Dendritic cell treated with granulocyte-macrophage colony-stimulating factor and Interleukin-4, amounts not matched to agents 40 ng/mL and 50 ng/mL, for 4 days (primary cell): Measurements from ENCODE around the gene NOXA1.

ENCODE experiments used
- H3K27ac Mint-ChIP-seq: one replicate; pipeline ENCODE4 v1.8.0; 2022; ENCODE audit warnings: mild to moderate bottlenecking, mixed read lengths
- H3K27me3 Mint-ChIP-seq: one replicate; pipeline ENCODE4 v1.8.0; 2022; ENCODE audit warnings: mild to moderate bottlenecking, mixed read lengths
- H3K36me3 Mint-ChIP-seq: one replicate; pipeline ENCODE4 v1.8.0; 2022; ENCODE audit warnings: low read depth, mixed read lengths
- H3K4me1 Mint-ChIP-seq: one replicate; pipeline ENCODE4 v1.8.0; 2022; ENCODE audit warnings: low read depth, mixed read lengths
- H3K4me3 Mint-ChIP-seq: one replicate; pipeline ENCODE4 v1.8.0; 2022; ENCODE audit warnings: mild to moderate bottlenecking, moderate library complexity, mixed read lengths
- H3K9me3 Mint-ChIP-seq: one replicate; pipeline ENCODE4 v1.8.0; 2022; ENCODE audit warnings: mixed read lengths
- intact Hi-C: fragments of 100-400 bp; cut with micrococcal nuclease; formaldehyde crosslinking; loops from one replicate; pipeline ENCODE4 v1.15.0; 2022

NOXA1 gene

DNA sequence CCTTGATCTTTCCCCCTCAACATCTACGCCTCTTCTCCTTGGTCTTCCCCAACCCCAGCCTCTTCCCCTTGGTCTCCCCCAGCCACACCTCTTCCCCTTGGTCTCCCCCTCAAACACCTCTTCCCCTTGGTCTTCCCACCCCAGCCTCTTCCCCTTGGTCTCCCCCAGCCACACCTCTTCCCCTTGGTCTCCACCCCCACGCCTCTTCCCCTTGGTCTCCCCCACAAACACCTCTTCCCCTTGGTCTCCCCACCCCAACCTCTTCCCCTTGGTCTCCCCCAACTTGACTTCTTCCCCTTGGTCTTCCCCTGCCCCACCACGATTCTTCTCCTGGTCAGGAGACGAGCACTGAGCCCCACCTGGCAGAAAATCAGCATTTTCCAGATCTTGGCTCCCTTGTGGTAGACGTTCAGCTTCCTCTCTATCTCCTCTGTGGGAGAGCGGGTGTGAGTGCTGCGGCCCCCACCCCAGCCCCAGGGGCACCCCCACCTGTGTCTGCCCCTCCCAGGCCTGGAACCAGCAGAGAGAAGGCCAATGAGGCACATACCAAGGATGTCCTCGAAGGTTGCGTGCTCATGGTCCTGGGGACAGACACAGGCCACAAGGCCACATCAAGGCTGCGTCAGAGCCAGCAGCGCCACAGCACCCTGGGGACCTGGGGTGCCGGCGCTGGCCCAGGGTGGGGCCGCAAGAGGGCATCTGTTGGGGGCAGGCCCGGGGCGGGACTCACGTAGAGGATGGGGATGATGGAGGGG, 29.0 kb downstream of the NOXA1 start:
- Mint-ChIP-seq H3K27ac (peak overlapping the region; percentile 98), H3K27me3 (no peaks in the 10 kb centered on the region), H3K36me3 (peaks cover 77% of the 10 kb centered on the region), H3K4me1 (peaks cover 90% of the 10 kb centered on the region), H3K4me3 (no peak overlapping the region), H3K9me3 (no peaks in the 10 kb centered on the region)
- intact Hi-C loops, result no loop called here

DNA sequence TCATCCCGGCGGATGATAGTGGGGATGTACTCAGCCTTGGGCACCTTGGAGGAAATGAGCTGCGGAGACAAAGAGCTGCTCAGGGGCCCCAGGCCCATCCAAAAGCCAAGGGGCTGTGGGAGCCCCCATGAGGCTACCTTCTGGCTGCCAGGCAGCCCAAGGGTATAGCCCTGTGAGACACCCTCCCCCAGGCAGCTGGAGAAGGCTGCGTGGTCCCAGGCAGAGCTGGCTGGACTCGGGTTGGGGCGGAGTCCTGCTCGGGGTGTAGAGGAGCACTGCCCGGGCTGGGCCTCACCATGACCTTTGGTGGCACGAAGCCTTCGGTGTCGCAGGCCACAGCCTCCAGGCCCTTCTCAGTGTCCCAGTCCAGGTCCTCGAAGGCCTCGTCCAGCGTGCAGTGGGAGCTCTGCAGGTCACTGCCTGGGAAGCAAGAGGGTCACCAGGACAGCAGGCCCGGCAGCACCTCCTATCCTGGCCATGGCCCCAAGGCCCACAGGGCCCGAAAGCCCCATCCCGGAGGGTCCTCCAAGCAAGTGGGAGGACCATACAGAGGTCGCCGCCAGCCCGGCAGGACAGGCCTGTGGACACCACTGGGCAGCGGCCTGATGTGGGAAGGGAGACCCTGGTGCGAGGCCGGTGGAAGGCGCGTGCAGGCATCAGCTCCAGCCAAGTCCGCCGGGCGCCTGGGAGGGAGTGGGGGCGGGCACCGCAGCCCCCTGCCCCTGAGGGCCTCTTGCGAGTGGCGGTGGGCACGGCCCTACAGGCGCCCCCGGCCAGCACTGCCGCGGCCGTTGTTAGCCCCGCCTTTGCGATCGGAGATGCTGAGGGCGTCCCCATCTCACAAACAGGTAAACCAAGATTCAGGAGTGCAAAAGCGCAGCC, 29.8 kb downstream of the NOXA1 start:
- Mint-ChIP-seq H3K27ac (peak overlapping the region; percentile 98), H3K4me1 (peaks cover 89% of the 10 kb centered on the region), H3K9me3 (no peaks in the 10 kb centered on the region), H3K36me3 (peaks cover 78% of the 10 kb centered on the region), H3K4me3 (peak overlapping the region; percentile 77), H3K27me3 (peaks cover 2% of the 10 kb centered on the region)
- intact Hi-C loops, result no loop called here

DNA sequence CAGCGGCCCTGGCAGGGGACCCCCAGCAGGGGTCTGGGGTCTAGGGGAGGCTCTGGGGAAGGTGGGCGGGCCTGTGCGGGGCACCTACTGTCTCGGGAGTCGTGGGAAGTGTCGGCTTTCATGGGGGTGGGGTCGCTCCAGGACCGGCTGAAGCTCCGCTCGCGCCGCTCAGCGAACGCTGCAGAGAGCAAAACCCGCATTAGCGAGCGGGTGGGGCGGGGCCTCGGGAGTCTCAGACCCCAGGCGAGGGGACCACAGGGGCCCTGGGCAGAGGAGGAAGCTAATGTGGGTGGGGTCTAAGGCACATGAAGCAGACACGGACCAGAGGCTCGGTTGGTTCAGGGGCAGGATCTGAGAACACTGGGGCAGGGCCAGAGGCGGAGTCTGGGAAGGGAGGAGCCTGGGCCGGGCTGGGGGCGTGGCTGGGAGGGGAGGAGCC, 30.5 kb downstream of the NOXA1 start:
- peak overlapping the region; percentile 98 for H3K27ac Mint-ChIP-seq
- H3K9me3 Mint-ChIP-seq, result no peaks in the 10 kb centered on the region
- H3K4me3 Mint-ChIP-seq, result peak overlapping the region; percentile 77
- peaks cover 2% of the 10 kb centered on the region for H3K27me3 Mint-ChIP-seq
- intact Hi-C loops, result no loop called here
- H3K4me1 Mint-ChIP-seq, result peaks cover 83% of the 10 kb centered on the region
- peaks cover 72% of the 10 kb centered on the region for H3K36me3 Mint-ChIP-seq

DNA sequence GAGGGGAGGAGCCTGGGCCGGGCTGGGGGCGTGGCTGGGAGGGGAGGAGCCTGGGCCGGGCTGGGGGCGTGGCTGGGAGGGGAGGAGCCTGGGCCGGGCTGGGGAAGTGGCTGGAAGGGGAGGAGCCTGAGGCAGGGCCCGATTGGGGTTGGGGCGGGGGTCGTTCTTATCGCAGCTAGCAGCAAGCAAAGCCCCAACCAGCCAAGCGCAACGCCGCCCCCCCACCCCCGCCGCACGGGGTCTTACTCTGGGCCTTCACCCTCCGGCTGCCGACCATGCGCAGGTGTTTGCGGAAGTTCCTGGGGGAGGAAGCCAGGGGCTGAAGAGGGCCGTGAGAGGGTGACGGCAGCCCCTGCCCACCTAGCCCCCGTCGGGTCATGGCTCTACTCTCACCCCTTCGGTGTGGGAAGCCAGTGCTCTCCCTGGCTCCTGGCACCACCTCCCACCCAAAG, 31.0 kb downstream of the NOXA1 start:
- Mint-ChIP-seq H3K4me3 (peak overlapping the region; percentile 84), H3K27me3 (peaks cover 2% of the 10 kb centered on the region), H3K27ac (peak overlapping the region; percentile 98), H3K36me3 (peaks cover 67% of the 10 kb centered on the region), H3K4me1 (peaks cover 78% of the 10 kb centered on the region), H3K9me3 (no peaks in the 10 kb centered on the region)
- intact Hi-C loops, result no loop called here

DNA sequence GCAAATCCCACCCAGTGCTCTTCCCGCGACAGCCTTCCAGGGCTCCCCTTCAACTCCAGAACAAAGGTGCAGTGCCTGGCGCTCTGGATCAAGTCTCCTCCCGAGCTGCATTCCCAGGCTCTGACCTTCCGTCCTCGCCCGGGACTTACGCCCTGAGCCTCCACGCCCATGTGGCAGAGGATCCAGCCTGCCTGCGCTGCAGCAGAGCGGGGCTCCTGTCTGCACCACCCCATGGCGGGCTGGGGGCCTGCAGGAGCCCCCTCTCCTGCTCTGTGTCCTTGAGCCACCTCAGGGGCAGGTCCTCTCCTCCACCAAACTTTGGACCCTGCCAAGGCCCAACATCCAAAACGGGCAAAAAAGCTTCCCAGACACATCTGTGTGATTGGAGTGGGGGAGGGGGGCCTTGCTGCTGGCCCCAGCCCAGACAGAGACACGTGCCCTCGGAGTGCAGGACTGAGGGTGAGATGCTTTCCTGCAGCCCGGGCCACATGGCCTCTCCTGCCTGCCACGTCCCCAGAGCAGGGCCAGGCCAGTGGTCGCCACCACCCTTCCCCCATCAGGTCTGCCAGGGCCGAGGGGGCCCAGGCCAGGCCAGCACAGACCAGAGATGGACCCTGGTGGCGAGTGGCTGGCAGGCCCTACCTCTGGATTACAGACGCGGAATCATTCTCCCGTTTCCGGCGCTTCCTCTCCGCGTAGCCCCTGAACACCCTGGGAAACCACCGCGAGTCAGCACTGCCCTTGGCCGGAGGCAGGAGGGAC, 31.6 kb downstream of the NOXA1 start:
- Mint-ChIP-seq H3K27ac (peak overlapping the region; percentile 98), H3K4me3 (peak overlapping the region; percentile 84)
- intact Hi-C loops, result no loop called here

DNA sequence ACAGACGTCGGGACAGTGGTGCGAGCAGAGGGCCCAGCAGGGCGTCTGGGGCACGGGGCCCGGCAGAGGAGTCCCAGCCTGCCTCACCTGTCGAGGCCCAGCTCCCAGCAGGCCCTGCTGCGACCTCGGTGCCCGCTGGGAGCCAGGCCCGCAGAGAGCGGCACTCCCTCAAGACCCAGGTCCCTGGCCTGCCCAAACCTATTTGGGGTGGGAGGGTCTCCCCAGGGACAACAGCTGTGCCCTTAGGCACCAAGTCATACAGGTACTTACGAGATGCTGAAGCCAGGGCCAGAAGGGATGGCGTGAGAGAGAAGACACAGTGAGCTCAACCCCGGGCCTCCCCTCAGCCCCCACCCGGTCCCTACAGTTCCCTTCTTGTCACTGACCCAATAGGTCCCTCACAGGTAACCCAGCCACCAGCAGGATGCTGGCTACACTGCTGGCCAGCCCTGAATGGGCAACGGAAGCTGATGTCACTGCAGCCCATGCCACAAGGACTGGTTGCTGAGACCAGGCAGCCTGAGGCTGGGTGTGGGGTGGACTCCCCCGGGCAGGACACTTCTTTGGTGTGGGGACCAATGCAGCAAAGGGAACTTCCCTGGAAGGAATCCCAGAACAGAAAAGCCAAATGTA, 32.3 kb downstream of the NOXA1 start:
- no peak overlapping the region for H3K4me3 Mint-ChIP-seq
- H3K27me3 Mint-ChIP-seq, result peaks cover 2% of the 10 kb centered on the region
- H3K9me3 Mint-ChIP-seq, result no peaks in the 10 kb centered on the region
- H3K4me1 Mint-ChIP-seq, result peaks cover 73% of the 10 kb centered on the region
- peak overlapping the region; percentile 45 for H3K27ac Mint-ChIP-seq
- H3K36me3 Mint-ChIP-seq, result peaks cover 55% of the 10 kb centered on the region
- intact Hi-C loops, result no loop called here

More for the DNA sequence above, 31.6 kb downstream of the NOXA1 start:
- Mint-ChIP-seq H3K27me3 (peaks cover 2% of the 10 kb centered on the region), H3K36me3 (peaks cover 61% of the 10 kb centered on the region), H3K9me3 (no peaks in the 10 kb centered on the region), H3K4me1 (peaks cover 75% of the 10 kb centered on the region)

DNA sequence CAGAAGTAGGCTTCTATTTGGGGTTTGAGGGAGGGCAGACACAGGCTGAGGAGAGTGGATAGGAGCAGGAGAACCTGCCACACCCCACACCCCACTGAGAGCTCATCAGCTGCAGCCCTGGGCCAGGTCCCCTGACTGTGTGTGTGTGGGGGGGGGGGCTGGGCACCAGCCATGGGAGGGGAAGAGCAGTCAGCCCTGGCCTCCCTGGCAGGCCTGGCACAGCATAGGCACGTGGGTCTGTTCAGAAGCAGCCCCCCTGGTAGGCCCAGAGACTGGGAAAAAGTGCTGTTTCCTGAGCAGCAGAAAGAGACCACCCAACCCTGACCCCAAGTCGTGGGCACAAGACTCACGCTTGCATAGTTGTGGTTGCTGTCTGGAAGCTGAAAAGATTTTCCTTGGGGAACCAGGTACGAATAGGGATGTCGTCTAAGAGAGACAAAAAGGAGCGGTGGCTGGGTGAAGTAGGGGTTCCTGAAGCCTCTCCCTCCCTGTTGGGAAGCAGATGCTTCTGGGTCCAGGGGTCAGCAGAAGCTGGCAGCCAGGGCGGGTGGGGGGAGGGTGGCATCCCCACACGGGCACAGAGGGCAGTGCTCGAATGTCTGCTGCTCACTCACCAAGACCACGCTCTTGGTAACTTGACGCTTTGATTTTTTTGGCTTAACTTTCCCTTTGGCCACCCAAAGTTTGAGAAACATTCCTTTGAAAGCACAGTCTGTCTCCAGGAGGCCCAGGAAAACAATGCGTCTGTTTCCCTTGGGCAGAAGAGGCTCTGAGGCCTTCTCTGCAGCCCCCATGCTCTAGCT, 33.1 kb downstream of the NOXA1 start:
- peaks cover 55% of the 10 kb centered on the region for H3K36me3 Mint-ChIP-seq
- peak overlapping the region; percentile 45 for H3K27ac Mint-ChIP-seq
- intact Hi-C loops, result no loop called here
- no peaks in the 10 kb centered on the region for H3K9me3 Mint-ChIP-seq
- H3K4me1 Mint-ChIP-seq, result peaks cover 76% of the 10 kb centered on the region
- no peak overlapping the region for H3K4me3 Mint-ChIP-seq
- peaks cover 2% of the 10 kb centered on the region for H3K27me3 Mint-ChIP-seq

DNA sequence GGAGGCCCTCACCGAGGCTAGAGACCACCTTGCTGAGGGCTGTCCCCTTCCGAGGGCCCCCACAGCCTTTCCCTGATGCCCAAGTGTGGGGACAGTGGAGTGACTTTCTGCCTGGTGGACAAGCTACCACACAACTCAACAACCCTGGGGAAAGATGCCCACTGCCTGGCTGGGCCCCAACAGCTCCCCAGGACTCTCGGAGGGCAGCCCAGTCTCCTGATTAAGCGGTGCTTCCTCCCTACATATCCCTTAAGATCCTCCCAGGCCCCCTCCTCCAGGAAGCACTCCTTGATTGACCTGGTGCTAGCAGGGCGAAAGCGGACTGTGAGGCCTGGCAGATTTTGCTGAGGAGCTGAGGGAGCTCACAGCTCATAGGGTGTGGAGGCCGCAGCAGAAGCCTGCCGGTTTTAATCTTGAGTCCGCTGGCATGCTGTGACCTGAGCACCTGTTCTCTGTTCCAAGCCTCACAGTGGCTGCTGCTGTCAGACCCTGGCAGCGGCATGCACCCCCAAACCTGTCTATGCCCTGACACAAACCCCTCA, 33.7 kb downstream of the NOXA1 start:
- no peak overlapping the region for H3K4me3 Mint-ChIP-seq
- H3K9me3 Mint-ChIP-seq, result no peaks in the 10 kb centered on the region
- intact Hi-C loops, result no loop called here
- H3K27ac Mint-ChIP-seq, result no peak overlapping the region
- peaks cover 4% of the 10 kb centered on the region for H3K27me3 Mint-ChIP-seq
- peaks cover 72% of the 10 kb centered on the region for H3K4me1 Mint-ChIP-seq
- H3K36me3 Mint-ChIP-seq, result peaks cover 54% of the 10 kb centered on the region

DNA sequence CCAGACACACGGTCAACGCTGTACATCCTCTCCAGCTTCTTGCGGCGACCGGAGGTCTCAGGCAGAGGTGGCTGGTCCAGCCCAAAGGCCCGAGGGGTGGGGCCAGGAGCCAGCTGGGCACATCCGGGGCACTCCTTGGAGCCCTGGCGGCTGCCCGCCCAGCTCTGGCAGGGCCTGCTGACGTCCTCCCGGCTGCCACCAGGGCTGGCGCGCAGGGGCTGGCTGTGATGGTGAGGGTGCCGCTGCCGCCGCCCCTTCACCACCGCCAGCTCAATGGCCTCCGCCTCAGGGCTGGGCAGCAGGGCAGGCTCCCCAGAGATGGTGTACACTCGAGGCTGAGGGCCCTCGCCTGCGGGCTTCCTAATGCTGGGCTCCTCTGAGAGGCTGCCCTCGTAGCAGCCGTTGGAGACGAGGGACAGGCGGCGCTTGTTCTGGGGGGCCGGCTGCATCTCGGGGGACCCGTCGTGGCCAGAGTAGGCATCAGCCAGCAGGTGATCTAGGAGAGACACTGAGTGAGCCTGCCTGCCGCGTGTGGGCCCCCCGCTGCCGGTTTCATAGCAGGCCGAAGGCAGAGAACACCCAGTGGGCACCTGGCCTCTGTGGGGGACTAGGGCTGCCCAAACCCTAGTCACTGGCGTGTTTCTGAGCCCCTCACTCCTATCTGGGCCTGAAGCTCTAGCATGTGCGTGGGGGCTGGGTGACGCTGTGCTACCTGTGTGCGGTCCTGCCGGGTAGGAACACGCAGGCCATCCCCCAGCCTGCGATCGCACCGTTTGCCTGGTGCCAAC, 34.4 kb downstream of the NOXA1 start:
- Mint-ChIP-seq H3K27me3 (peaks cover 9% of the 10 kb centered on the region), H3K9me3 (no peaks in the 10 kb centered on the region), H3K36me3 (peaks cover 47% of the 10 kb centered on the region), H3K4me1 (peaks cover 66% of the 10 kb centered on the region), H3K4me3 (peak overlapping the region; percentile 62), H3K27ac (no peak overlapping the region)
- intact Hi-C loops, result no loop called here

DNA sequence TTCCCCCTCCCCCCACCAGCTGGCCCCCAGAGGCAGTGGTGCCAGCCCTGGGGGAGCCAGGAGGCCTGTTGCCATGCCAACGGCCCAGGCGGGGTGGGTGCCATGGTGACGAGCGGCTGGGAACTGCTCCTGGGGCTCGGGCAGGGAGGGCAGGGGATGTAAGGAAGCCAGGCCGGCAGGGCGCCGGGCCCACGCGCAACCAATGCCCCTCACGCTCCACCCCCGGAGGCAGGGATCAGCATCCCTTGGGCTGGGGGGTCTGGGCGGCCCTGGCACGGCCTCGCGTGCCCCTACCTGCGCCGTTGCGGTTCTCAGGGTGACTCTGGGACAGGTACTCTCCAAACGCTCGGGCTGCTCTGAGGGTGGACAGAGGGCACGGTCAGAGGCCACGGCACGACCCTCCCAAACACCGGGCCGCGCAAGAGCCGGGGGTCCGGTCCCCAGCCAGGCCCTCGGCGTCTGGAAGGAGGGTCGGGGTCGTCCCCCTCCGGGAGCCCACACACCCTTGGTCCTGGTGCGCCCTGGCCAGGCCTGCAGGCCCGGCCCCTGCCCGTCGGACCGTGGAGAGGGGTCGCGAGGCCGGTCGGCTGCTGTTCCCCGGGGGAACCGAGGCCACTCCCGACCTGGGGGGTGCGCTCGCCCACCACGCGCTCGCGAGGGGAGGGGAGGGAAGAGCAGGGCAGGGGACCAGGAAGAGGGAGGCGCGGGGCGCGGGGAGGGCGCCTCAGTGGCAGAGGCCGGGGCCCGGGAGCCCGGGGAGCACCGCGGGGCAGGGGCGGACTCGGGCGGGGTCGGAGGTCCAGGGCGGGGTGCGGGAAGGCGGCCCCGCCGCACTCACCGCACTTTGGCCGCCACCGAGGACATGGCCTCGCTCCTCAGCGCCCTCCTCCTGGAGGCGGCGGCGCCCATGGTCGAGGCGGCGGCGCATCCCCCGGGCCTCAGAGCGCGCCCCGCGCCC, 35.3 kb downstream of the NOXA1 start:
- Mint-ChIP-seq H3K9me3 (no peaks in the 10 kb centered on the region), H3K36me3 (peaks cover 40% of the 10 kb centered on the region), H3K4me3 (peak overlapping the region; percentile 62), H3K27ac (no peak overlapping the region), H3K4me1 (peaks cover 57% of the 10 kb centered on the region), H3K27me3 (peaks cover 18% of the 10 kb centered on the region)
- intact Hi-C loops, result no loop called here

DNA sequence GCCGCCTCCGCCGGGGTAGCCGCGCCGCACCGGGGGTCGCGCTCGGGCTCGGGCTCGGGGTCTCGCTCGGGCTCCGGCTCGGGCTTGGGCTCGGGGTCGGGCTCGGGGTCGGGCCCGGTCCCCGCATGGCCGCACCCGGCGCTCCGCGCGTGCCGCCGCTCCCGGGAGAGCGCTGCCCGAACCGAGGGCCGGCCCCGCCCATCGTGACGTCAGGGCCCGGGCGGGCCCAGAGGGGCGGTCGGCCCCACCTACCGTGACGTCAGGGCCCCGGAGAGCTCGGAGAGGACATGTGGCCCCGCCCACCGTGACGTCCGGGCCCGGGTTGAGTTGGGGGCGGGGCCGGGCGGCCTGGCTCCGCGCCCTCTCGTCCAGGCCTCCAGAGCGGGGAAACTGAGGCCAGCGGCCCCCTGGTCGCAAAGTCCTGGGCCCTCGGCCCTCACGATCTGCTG, 36.0 kb downstream of the NOXA1 start, which contains the start of gene NSMF:
TSS of gene NSMF (minus strand) at position 183 of the 449 bp plus-strand sequence. CDS start 232 bp downstream, outside the sequence.
- H3K27ac Mint-ChIP-seq, result peak within 1 kb of the TSS; percentile 79
- peaks cover 24% of the 10 kb centered on the region for H3K27me3 Mint-ChIP-seq
- H3K9me3 Mint-ChIP-seq, result no peaks in the 10 kb centered on the region
- peaks cover 36% of the 10 kb centered on the region for H3K36me3 Mint-ChIP-seq
- peak within 1 kb of the TSS; percentile 63 for H3K4me3 Mint-ChIP-seq
- intact Hi-C loops, result no loop called here
- H3K4me1 Mint-ChIP-seq, result peaks cover 52% of the 10 kb centered on the region
